Nucleus accumbens (tissue), 56 donors: ENCODE data around the gene PRIMA1.
A peak's percentile ranks its signal among the peaks of the same experiment; 100 is the strongest.

Experiments used
- DNase-seq, 56 donors: peaks; one replicate each; lab custom pipeline; 2025; lab: John Stamatoyannopoulos, UW

The PRIMA1 gene

GRCh38 chr14:93735206-93735605 lies 53.1 kb downstream of the PRIMA1 start:
- DNase-seq = no peak

GRCh38 chr14:93734086-93734822 lies 54.0 kb downstream of the PRIMA1 start:
- peak in 2 of 56 donors; percentile 19 to 42 for DNase-seq

GRCh38 chr14:93733631-93734030 lies 54.7 kb downstream of the PRIMA1 start:
- DNase-seq = peak in 33 of 56 donors; percentile 18 to 67 (median 33)

- DNase-seq = peak in 8 of 56 donors; percentile 7 to 45 (median 22)
These were observed 55.1 kb downstream of the PRIMA1 start for GRCh38 chr14:93733231-93733630.

GRCh38 chr14:93732524-93732923 lies 55.8 kb downstream of the PRIMA1 start:
- DNase-seq = no peak

GRCh38 chr14:93731753-93732152 lies 56.5 kb downstream of the PRIMA1 start:
- no peak for DNase-seq

- peak in 23 of 56 donors; percentile 15 to 79 (median 33) for DNase-seq
These were observed 58.3 kb downstream of the PRIMA1 start for GRCh38 chr14:93729993-93730392.

GRCh38 chr14:93728651-93729016 lies 59.7 kb downstream of the PRIMA1 start:
- DNase-seq = no peak

- DNase-seq = no peak
These were observed 60.2 kb downstream of the PRIMA1 start for GRCh38 chr14:93727917-93728650.

- no peak for DNase-seq
These were observed 61.1 kb downstream of the PRIMA1 start for GRCh38 chr14:93727039-93727740.

GRCh38 chr14:93725993-93726392 lies 62.3 kb downstream of the PRIMA1 start:
- no peak for DNase-seq

- DNase-seq = no peak
These were observed 63.2 kb downstream of the PRIMA1 start for GRCh38 chr14:93725002-93725582.

GRCh38 chr14:93723001-93723400 lies 65.3 kb downstream of the PRIMA1 start:
- no peak for DNase-seq

GRCh38 chr14:93720981-93721483 lies 67.3 kb downstream of the PRIMA1 start:
- DNase-seq = no peak

- DNase-seq = no peak
These were observed 68.0 kb downstream of the PRIMA1 start for GRCh38 chr14:93720076-93720815.

- DNase-seq = no peak
These were observed 69.0 kb downstream of the PRIMA1 start for GRCh38 chr14:93719256-93719655.

- no peak for DNase-seq
These were observed 70.5 kb downstream of the PRIMA1 start for GRCh38 chr14:93717668-93718320.

GRCh38 chr14:93716746-93717667 lies 71.3 kb downstream of the PRIMA1 start:
- DNase-seq = peak in 1 of 56 donors; percentile 44
